ENCODE results near the gene TTC39A. TPM values are rescaled to one million over a fixed set of nuclear protein-coding genes. Genes with fewer than 3 reads are reported as not detected.
A peak's percentile ranks its signal among the peaks of the same experiment; 100 is the strongest.

TTC39A gene
- total and polyA plus RNA-seq, 4 donors: 16.6 to 46.8 (median 28.5) TPM

- H3K4me3 ChIP-seq: no peak overlapping the region
- DNase-seq: no peak
- no peak overlapping the region for H3K9ac ChIP-seq (ENCODE audit: insufficient read depth in 1 of 2, low read length in 2 of 2)
- H3K27me3 ChIP-seq (ENCODE audit: control insufficient read depth in 3 of 3, insufficient read depth in 3 of 3, low read length in 2 of 3): no peaks in the 10 kb centered on the region
- ATAC-seq (ENCODE audit: insufficient read depth, low FRiP score): no peak
- no peaks in the 10 kb centered on the region for H3K36me3 ChIP-seq (ENCODE audit: control insufficient read depth in 4 of 4, insufficient read depth in 4 of 4, low read length in 4 of 4)
- H3K9me3 ChIP-seq (ENCODE audit: control insufficient read depth in 4 of 4, insufficient read depth in 3 of 4, low read length in 3 of 4): no peaks in the 10 kb centered on the region
- no peak overlapping the region for H3K27ac ChIP-seq (ENCODE audit: low read depth in 1 of 2, low read length in 1 of 2)
- WGBS, 2 donors: 94 to 95% methylated on average over 4 of the region's 4 CpGs
- H3K4me1 ChIP-seq (ENCODE audit: control insufficient read depth in 5 of 5, insufficient read depth in 5 of 5, low read length in 5 of 5): peaks cover 0 to 6% (median 0%) of the 10 kb centered on the region in 5 donors
- TF ChIP-seq, protein P1, sequence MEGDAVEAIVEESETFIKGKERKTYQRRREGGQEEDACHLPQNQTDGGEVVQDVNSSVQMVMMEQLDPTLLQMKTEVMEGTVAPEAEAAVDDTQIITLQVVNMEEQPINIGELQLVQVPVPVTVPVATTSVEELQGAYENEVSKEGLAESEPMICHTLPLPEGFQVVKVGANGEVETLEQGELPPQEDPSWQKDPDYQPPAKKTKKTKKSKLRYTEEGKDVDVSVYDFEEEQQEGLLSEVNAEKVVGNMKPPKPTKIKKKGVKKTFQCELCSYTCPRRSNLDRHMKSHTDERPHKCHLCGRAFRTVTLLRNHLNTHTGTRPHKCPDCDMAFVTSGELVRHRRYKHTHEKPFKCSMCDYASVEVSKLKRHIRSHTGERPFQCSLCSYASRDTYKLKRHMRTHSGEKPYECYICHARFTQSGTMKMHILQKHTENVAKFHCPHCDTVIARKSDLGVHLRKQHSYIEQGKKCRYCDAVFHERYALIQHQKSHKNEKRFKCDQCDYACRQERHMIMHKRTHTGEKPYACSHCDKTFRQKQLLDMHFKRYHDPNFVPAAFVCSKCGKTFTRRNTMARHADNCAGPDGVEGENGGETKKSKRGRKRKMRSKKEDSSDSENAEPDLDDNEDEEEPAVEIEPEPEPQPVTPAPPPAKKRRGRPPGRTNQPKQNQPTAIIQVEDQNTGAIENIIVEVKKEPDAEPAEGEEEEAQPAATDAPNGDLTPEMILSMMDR (IDR thresholded peaks at IDR 0.05; ENCODE audit: control extremely low read depth, extremely low read depth): no peak
These were observed 32.0 kb downstream of the TTC39A start for GRCh38 chr1:51298322-51298705.

- no peaks in the 10 kb centered on the region for H3K27me3 ChIP-seq (ENCODE audit: control insufficient read depth in 3 of 3, insufficient read depth in 3 of 3, low read length in 2 of 3)
- no peak overlapping the region for H3K4me3 ChIP-seq
- TF ChIP-seq, protein P1 (IDR thresholded peaks at IDR 0.05; ENCODE audit: control extremely low read depth, extremely low read depth): no peak
- no peaks in the 10 kb centered on the region for H3K9me3 ChIP-seq (ENCODE audit: control insufficient read depth in 4 of 4, insufficient read depth in 3 of 4, low read length in 3 of 4)
- peak overlapping the region in 1 of 2 donors; percentile 6 for H3K27ac ChIP-seq (ENCODE audit: low read depth in 1 of 2, low read length in 1 of 2)
- ATAC-seq (ENCODE audit: insufficient read depth, low FRiP score) (no peak), DNase-seq (no peak)
- peaks cover 0 to 6% (median 0%) of the 10 kb centered on the region in 5 donors for H3K4me1 ChIP-seq (ENCODE audit: control insufficient read depth in 5 of 5, insufficient read depth in 5 of 5, low read length in 5 of 5)
- 84 to 86% methylated on average over 25 of the region's 25 CpGs for WGBS, 2 donors
- no peak overlapping the region for H3K9ac ChIP-seq (ENCODE audit: insufficient read depth in 1 of 2, low read length in 2 of 2)
- no peaks in the 10 kb centered on the region for H3K36me3 ChIP-seq (ENCODE audit: control insufficient read depth in 4 of 4, insufficient read depth in 4 of 4, low read length in 4 of 4)
These were observed 32.7 kb downstream of the TTC39A start for GRCh38 chr1:51297401-51298321.

DNA sequence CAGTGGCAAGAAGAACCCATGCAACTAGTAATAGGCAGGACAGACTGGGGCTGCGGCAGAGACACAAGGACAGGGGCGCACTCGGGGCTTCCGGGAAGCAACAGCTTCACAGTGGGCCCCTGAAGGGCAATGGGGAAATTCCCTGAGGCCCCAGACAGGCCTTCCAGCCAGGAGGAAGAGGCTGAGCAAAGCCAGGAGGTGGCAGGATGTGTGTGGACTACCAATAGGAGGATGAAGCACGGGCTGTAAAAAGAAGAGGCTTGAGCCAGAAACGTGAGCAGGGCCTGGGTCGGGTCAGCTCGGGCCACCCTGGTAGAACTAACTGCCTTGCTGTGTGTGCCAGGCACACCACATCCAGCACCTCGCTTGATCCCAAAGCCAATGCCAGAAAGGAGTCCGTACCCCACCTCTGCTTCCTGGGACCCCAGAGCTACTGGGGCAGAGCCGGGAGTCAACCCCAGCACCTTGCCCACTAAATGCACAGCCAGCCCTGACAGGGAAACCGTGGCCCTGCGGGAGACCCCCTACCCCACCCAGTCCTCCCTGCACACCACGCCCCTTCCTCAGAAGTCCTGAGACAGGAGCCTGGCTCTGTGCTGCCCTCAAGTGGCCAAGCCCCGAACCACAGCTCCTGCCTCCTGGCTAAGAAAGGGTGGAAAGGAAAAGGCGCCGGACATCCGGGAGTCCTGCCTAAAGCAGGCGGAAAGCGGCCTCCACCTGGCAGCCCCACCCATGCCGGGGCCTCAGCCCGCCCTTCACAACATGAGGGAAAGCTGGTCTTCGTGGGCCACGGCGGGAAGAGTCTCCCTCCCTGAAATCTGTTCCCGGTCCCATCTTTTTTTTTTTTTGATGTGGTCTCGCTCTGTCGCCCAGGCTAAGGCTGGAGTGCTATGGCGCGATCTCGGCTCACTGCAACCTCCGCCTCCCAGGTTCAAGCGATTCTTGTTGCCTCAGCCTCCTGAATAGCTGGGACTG lies 33.7 kb downstream of the TTC39A start:
- Histone ChIP-seq H3K27me3 (ENCODE audit: control insufficient read depth in 3 of 3, insufficient read depth in 3 of 3, low read length in 2 of 3) (no peaks in the 10 kb centered on the region), H3K4me3 (no peak overlapping the region), H3K27ac (ENCODE audit: low read depth in 1 of 2, low read length in 1 of 2) (peak overlapping the region in 1 of 2 donors; percentile 6), H3K36me3 (ENCODE audit: control insufficient read depth in 4 of 4, insufficient read depth in 4 of 4, low read length in 4 of 4) (no peaks in the 10 kb centered on the region), H3K9ac (ENCODE audit: insufficient read depth in 1 of 2, low read length in 2 of 2) (peak overlapping the region in 1 of 2 donors; percentile 52), H3K9me3 (ENCODE audit: control insufficient read depth in 4 of 4, insufficient read depth in 3 of 4, low read length in 3 of 4) (no peaks in the 10 kb centered on the region), H3K4me1 (ENCODE audit: control insufficient read depth in 5 of 5, insufficient read depth in 5 of 5, low read length in 5 of 5) (peaks cover 0 to 6% (median 0%) of the 10 kb centered on the region in 5 donors)
- 21 to 22% methylated on average over 33 of the region's 33 CpGs for WGBS, 2 donors
- TF ChIP-seq, protein P1 (IDR thresholded peaks at IDR 0.05; ENCODE audit: control extremely low read depth, extremely low read depth): peak; percentile 73
- DNase-seq: peak; percentile 84 to 86 (median 86)
- ATAC-seq (ENCODE audit: insufficient read depth, low FRiP score): peak; percentile 96
